ENCODE measurements around the gene RIPK4.
"Not testable (repeated sequence)": the region's sequence is repeated elsewhere in the genome, so short reads cannot be mapped to it uniquely, and the experiment has no call there.

Gene RIPK4

GRCh38 chr21:41737651-41738324 is 29.1 kb downstream of the RIPK4 start:
- Mint-ChIP-seq H3K36me3 (ENCODE audit: low read depth) (no peaks in the 10 kb centered on the region), H3K4me3 (no peak overlapping the region), H3K27ac (no peak overlapping the region), H3K4me1 (ENCODE audit: low read depth) (peaks cover 15% of the 10 kb centered on the region), H3K27me3 (peaks cover 30% of the 10 kb centered on the region), H3K9me3 (peaks cover 20% of the 10 kb centered on the region)
- intact Hi-C loops (cut with micrococcal nuclease), result no loop called here

- H3K36me3 Mint-ChIP-seq (ENCODE audit: low read depth), result no peaks in the 10 kb centered on the region
- H3K27ac Mint-ChIP-seq, result no peak overlapping the region
These were observed 30.4 kb downstream of the RIPK4 start for GRCh38 chr21:41736423-41736822.

DNA sequence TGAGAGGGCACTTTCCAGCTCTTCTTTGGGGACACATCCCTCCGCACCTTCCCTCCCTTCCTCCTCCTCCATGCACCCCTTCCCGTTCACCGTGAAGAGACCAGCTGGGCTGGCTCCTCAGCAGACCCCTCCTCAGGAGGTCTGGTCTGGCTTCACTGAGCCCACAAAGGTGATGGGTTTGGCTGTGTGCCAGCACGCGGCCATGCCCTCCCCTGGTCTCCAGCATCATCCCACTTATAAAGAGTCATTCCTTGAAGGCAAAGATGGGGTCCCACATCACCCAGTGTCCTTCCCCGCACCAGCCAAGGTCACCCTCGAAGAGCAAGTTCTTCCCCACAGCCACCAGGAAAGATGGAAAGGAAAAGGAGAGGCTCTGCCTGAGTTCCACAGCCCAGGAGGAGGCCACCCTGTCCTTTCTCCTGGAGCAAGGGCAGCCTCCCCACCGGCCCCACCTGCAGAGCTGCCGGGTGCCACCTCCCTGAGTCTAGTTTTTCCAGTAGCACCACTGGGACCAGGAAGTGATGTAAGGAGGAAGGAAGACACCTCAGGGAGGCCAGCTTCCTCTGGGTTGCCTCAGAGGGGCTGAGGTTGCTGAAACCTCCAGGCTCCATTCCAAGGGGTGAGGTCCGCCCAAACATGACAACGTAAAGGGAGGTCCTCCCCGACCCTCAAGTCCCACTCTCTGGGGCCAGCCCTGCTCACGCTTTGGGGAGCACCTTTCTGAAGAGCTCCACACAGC is 32.7 kb downstream of the RIPK4 start:
- H3K9me3 Mint-ChIP-seq, result peaks cover 27% of the 10 kb centered on the region
- H3K4me3 Mint-ChIP-seq, result no peak overlapping the region
- peaks cover 47% of the 10 kb centered on the region for H3K27me3 Mint-ChIP-seq
- H3K27ac Mint-ChIP-seq, result no peak overlapping the region
- H3K4me1 Mint-ChIP-seq (ENCODE audit: low read depth), result peaks cover 32% of the 10 kb centered on the region
- intact Hi-C loops (cut with micrococcal nuclease), result no loop called here
- H3K36me3 Mint-ChIP-seq (ENCODE audit: low read depth), result no peaks in the 10 kb centered on the region

More at GRCh38 chr21:41736423-41736822, 30.4 kb downstream of the RIPK4 start:
- Mint-ChIP-seq H3K27me3 (peaks cover 37% of the 10 kb centered on the region), H3K9me3 (peaks cover 27% of the 10 kb centered on the region), H3K4me1 (ENCODE audit: low read depth) (peaks cover 17% of the 10 kb centered on the region), H3K4me3 (no peak overlapping the region)
- intact Hi-C loops (cut with micrococcal nuclease), result no loop called here

GRCh38 chr21:41731081-41731480 is 35.8 kb downstream of the RIPK4 start:
- H3K27ac Mint-ChIP-seq, result no peak overlapping the region
- H3K4me1 Mint-ChIP-seq (ENCODE audit: low read depth), result peaks cover 40% of the 10 kb centered on the region
- peaks cover 56% of the 10 kb centered on the region for H3K27me3 Mint-ChIP-seq
- intact Hi-C loops (cut with micrococcal nuclease), result no loop called here
- H3K9me3 Mint-ChIP-seq, result peaks cover 7% of the 10 kb centered on the region
- H3K4me3 Mint-ChIP-seq, result no peak overlapping the region
- no peaks in the 10 kb centered on the region for H3K36me3 Mint-ChIP-seq (ENCODE audit: low read depth)

DNA sequence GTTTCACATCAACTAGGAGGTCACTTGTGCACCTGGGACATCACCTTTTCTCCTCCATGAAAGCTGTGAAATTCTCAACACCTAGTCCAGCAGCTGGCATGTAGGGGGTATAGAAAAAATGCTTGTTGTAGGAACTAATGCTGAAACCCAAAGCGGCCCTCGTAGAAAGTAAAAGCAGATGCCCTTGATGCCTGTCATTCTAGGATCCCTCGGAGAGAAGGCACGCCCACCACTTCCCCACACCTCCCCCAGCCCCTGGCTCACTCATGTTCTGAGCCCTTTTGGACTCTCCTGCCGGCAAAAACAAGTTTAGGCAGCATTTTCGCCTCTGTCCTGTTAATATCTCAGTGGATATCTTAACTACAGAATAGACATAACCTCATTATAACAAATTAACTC is 36.5 kb downstream of the RIPK4 start:
- Mint-ChIP-seq H3K27ac (no peak overlapping the region), H3K4me3 (no peak overlapping the region), H3K9me3 (peaks cover 7% of the 10 kb centered on the region), H3K4me1 (ENCODE audit: low read depth) (peaks cover 45% of the 10 kb centered on the region), H3K27me3 (peaks cover 60% of the 10 kb centered on the region), H3K36me3 (ENCODE audit: low read depth) (no peaks in the 10 kb centered on the region)
- intact Hi-C loops (cut with micrococcal nuclease), result no loop called here

DNA sequence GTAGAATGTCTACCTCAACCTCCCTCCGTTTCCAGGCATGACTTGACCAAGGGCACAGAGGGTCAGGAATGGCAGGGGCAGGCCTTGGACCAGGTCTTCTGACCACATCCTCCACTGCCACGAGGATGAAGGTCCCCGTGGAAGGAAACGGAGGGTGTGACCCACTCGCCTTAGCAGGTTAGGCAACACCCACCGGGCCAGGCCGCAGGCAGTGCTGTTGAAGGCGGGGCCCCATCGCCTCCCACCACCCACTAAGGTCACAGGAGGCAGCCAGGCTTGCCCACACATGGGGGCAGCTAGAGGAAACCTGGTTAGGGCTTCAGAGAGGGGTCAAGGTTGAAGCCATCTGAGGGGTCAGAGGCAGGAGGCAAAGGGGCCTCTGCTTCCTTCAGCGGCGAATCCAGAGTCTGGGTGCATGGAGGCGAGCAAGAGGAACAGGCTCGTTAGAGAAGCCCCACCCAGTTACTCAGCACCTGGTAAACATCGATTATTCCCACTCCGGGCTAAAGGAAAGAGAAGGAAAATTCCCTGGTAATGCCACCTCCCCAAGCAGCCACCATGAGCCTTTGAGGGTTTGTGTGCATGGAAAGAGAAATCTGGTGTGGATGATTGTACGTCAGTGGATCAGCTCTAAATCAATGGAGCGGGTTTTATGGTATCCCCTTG is 37.0 kb downstream of the RIPK4 start:
- Mint-ChIP-seq H3K36me3 (ENCODE audit: low read depth) (no peaks in the 10 kb centered on the region), H3K4me1 (ENCODE audit: low read depth) (peaks cover 46% of the 10 kb centered on the region), H3K27me3 (peaks cover 63% of the 10 kb centered on the region), H3K27ac (no peak overlapping the region), H3K4me3 (no peak overlapping the region), H3K9me3 (peaks cover 7% of the 10 kb centered on the region)
- intact Hi-C loops (cut with micrococcal nuclease), result no loop called here

- peaks cover 7% of the 10 kb centered on the region for H3K9me3 Mint-ChIP-seq
- H3K27ac Mint-ChIP-seq, result no peak overlapping the region
- peaks cover 36% of the 10 kb centered on the region for H3K4me1 Mint-ChIP-seq (ENCODE audit: low read depth)
- no peaks in the 10 kb centered on the region for H3K36me3 Mint-ChIP-seq (ENCODE audit: low read depth)
- H3K27me3 Mint-ChIP-seq, result peaks cover 68% of the 10 kb centered on the region
- H3K4me3 Mint-ChIP-seq, result no peak overlapping the region
- intact Hi-C loops (cut with micrococcal nuclease), result no loop called here
These were observed 38.8 kb downstream of the RIPK4 start for GRCh38 chr21:41727784-41728763.

GRCh38 chr21:41726970-41727783 is 39.7 kb downstream of the RIPK4 start:
- peaks cover 68% of the 10 kb centered on the region for H3K27me3 Mint-ChIP-seq

DNA sequence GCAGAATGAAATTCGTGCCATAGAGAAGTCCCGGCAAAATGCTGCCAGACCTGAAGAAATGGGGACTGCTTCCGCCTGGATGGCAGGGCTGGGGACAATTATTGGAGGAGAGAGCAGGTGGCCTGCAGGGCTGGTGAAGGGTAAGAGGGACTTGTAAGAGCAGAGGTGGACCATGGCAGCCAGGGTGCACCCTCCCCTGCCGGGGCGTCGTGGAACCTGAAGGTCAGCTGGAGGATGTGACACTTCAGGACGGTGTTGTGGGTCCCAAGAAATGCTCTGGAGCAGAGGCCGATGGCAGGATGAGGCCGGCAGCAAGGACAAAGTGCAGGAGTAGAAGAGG is 40.3 kb downstream of the RIPK4 start:
- Mint-ChIP-seq H3K4me3 (no peak overlapping the region), H3K36me3 (ENCODE audit: low read depth) (no peaks in the 10 kb centered on the region), H3K4me1 (ENCODE audit: low read depth) (peaks cover 42% of the 10 kb centered on the region), H3K27ac (peak overlapping the region; percentile 0), H3K9me3 (peaks cover 7% of the 10 kb centered on the region), H3K27me3 (peaks cover 64% of the 10 kb centered on the region)
- intact Hi-C loops (cut with micrococcal nuclease), result no loop called here

More at GRCh38 chr21:41726970-41727783, 39.7 kb downstream of the RIPK4 start:
- intact Hi-C loops (cut with micrococcal nuclease), result no loop called here
- no peak overlapping the region for H3K27ac Mint-ChIP-seq
- no peaks in the 10 kb centered on the region for H3K36me3 Mint-ChIP-seq (ENCODE audit: low read depth)
- no peak overlapping the region for H3K4me3 Mint-ChIP-seq
- H3K4me1 Mint-ChIP-seq (ENCODE audit: low read depth), result peaks cover 37% of the 10 kb centered on the region
- peaks cover 7% of the 10 kb centered on the region for H3K9me3 Mint-ChIP-seq

DNA sequence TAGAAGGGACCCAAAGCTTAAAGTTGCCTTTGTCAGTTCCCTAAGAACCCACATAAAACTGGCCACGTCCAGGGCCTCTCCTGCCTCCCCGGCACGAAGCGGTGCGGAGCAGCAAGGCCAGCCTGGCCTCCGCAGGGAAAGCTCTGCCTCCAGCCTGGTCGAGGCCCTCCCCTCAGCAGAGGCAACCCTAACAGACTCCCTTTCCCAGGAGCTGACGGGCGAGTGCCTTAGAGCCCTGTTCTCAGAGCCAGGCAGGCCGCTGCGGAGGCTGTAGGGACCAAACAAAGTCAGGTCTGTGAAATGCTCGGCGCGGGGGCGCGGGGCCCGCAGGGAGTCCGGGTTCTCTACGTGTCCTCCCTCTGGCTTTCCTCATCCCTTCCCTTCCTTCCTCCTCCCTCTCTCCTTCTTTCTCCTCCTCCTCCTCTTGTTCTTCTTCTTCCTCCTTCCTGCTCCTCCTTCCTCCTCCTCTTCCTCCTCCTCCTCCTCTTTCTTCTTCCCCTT is 40.7 kb downstream of the RIPK4 start:
- H3K4me3 Mint-ChIP-seq, result peak overlapping the region; percentile 57
- H3K27ac Mint-ChIP-seq, result peak overlapping the region; percentile 0
- H3K9me3 Mint-ChIP-seq, result peaks cover 10% of the 10 kb centered on the region
- no peaks in the 10 kb centered on the region for H3K36me3 Mint-ChIP-seq (ENCODE audit: low read depth)
- intact Hi-C loops (cut with micrococcal nuclease), result no loop called here
- H3K27me3 Mint-ChIP-seq, result peaks cover 59% of the 10 kb centered on the region
- H3K4me1 Mint-ChIP-seq (ENCODE audit: low read depth), result peaks cover 42% of the 10 kb centered on the region

DNA sequence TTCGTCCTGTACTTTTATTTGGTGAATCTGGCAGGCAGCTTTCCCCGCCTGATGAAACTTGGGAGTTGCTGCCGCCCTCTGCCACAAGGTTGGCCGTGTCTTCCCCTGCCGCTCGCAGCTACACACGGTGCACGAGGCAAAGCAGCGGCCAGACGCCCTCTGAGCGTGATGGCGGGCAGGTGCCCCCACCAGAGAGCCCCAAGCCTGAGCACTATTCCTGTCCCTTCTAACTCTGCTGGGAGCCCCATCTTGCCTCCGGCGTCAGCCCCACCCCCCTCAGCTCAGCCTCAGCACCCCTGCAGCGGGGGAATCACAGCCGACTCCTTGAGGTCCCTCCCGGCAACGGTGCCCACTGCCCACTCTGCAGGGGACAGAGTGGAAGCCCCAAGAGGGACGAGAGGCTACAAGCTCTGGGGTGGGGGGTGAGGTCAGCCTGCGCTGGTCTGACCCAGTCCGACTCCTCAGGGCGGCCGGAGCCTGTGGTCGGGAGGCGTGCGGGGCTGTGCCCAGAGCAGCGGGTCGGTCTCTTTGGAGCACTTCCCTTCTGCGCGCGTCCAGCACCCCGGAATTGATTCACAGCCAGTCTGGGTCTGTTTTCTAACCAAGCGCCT is 41.3 kb downstream of the RIPK4 start:
- Mint-ChIP-seq H3K4me3 (peak overlapping the region; percentile 57), H3K9me3 (peaks cover 10% of the 10 kb centered on the region), H3K36me3 (ENCODE audit: low read depth) (no peaks in the 10 kb centered on the region), H3K4me1 (ENCODE audit: low read depth) (peaks cover 38% of the 10 kb centered on the region), H3K27ac (peak overlapping the region; percentile 0), H3K27me3 (peaks cover 56% of the 10 kb centered on the region)
- intact Hi-C loops (cut with micrococcal nuclease), result no loop called here

DNA sequence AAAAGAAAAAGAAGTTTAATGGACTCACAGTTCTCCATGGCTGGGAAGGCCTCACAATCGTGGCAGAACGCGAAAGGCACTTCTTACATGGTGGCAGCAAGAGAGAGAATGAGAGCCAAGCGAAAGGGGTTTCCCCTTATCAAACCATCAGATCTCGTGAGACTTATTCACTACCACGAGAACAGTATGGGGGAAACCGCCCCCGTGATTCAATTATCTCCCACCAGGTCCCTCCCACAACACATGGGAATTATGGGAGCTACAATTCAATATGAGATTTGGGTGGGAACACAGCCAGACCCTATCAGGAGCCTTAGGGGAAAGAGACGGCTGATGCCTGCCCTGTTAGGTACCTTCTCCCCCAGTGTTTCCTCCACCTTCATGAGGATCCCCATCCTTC is 43.0 kb downstream of the RIPK4 start:
- intact Hi-C loops (cut with micrococcal nuclease); H3K9me3 Mint-ChIP-seq; H3K4me3 Mint-ChIP-seq; H3K36me3 Mint-ChIP-seq (ENCODE audit: low read depth); H3K27ac Mint-ChIP-seq: not testable (repeated sequence)
- H3K4me1 Mint-ChIP-seq (ENCODE audit: low read depth), result peaks cover 30% of the 10 kb centered on the region
- H3K27me3 Mint-ChIP-seq, result peaks cover 61% of the 10 kb centered on the region

Measured in dendritic cell treated with granulocyte-macrophage colony-stimulating factor and Interleukin-4, amounts not matched to agents 40 ng/mL and 50 ng/mL, for 4 days (primary cell).